A673 (cell line): ENCODE results near the gene KLHL4.

Source experiments
- CTCF ChIP-seq: fragments of 300-800, 200-600 bp; sonication (generic); conservative IDR thresholded peaks from 2 replicates; pipeline ENCODE4 v1.5.1; 2017; ENCODE audit warnings: low read depth, mild to moderate bottlenecking, antibody characterized with exemption, low read length, moderate library complexity, mixed read lengths
- EZH2 ChIP-seq: fragments of 200-600 bp; sonication (generic); IDR thresholded peaks from 2 replicates; pipeline ENCODE4 v1.6.1; 2017; ENCODE audit warnings: borderline replicate concordance, low read depth, mild to moderate bottlenecking, mixed read lengths, antibody characterized with exemption, low read length; ENCODE audit not compliant: poor library complexity, severe bottlenecking

DNA sequence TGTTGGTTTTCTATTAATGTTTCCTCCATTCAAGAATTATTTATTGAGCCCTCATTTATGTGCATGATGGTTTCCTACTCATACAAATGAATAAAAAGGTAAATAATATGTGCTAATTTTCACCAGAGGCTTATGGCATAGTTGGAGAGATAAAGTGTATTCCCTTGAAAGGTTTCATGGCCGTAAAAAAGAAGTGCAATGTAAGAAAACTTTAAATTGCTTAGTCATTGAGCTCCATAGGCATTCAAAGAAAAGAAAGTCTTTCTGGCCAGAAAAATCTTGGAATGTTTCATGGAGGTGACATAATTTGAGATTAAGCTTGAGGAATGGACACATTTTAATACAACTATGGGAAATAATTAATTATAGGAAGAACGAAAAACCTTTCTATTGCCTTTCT is 8.7 kb downstream of the KLHL4 start:
- TF ChIP-seq EZH2 (no peak), CTCF (no peak)
